Tibial nerve (tissue), 4 donors: ENCODE data around the gene RAB4A. TPM values are rescaled to one million over a fixed set of nuclear protein-coding genes. Genes with fewer than 3 reads are reported as not detected.

Experiments
- DNase-seq, 2 donors: peaks; one replicate each; pipeline ENCODE4 v3.0.0-alpha.2; 2019; ENCODE audit warnings: low spot score in 2 of 2
- H3K27ac ChIP-seq, 4 donors: fragments of 200-600 bp; sonication (generic) in 3 of 4; one replicate each; pipeline ENCODE4 v1.5.1; 2017 to 2019; ENCODE audit warnings: mild to moderate bottlenecking in 1 of 4
- H3K27me3 ChIP-seq, 2 donors: fragments of 200-600 bp; sonication (generic) in 1 of 2; one replicate each; pipeline versions ENCODE4 v1.5.1 to v1.6.0; 2017 to 2019
- H3K36me3 ChIP-seq, 3 donors: fragments of 200-600 bp; sonication (generic); one replicate each; pipeline ENCODE4 v1.5.1; 2018 to 2019
- H3K4me1 ChIP-seq, 4 donors: fragments of 200-600 bp; sonication (generic) in 3 of 4; one replicate each; pipeline ENCODE4 v1.5.1; 2017 to 2019
- H3K4me3 ChIP-seq, 4 donors: fragments of 200-600 bp; sonication (generic) in 3 of 4; one replicate each; pipeline ENCODE4 v1.5.1; 2017 to 2019; ENCODE audit warnings: mild to moderate bottlenecking in 1 of 4, moderate library complexity in 1 of 4
- H3K9me3 ChIP-seq, 4 donors: fragments of 200-600 bp; sonication (generic) in 3 of 4; one replicate each; pipeline ENCODE4 v1.5.1; 2017 to 2019
- EP300 ChIP-seq, 2 donors: sonication (generic); formaldehyde crosslinking; IDR thresholded peaks; one replicate each; pipeline ENCODE4 v1.6.1; 2017; ENCODE audit warnings: antibody characterized with exemption in 2 of 2, mild to moderate bottlenecking in 1 of 2
- POLR2A ChIP-seq, 2 donors: fragments of 450-650 bp; IDR thresholded peaks; one replicate each; pipeline ENCODE4 v1.6.1; 2017; ENCODE audit warnings: antibody characterized with exemption in 2 of 2, mild to moderate bottlenecking in 2 of 2, moderate library complexity in 2 of 2
- WGBS, 2 donors: methylation state at CpG; one replicate each; pipeline ENCODE4 v1.1.5; 2018; 5-methylcytosine and 5-hydroxymethylcytosine counted together
- total RNA-seq, 4 donors: library from RNA; depleted of rRNA; stranded (reverse); fragments of >200 nt; gene quantifications; one replicate each; pipeline ENCODE4 v1.1.0, GENCODE V29; 2016
- TF ChIP-seq, protein P1 (sequence below), 5 experiments: fragments of 200-600 bp in 3 of 5; fragments of 450-650 bp in 2 of 5; sonication (generic) in 3 of 5; IDR thresholded peaks; one replicate each; pipeline ENCODE4 v1.5.1; 2016 to 2019; ENCODE audit warnings: antibody characterized with exemption in 5 of 5, mild to moderate bottlenecking in 3 of 5, moderate library complexity in 2 of 5

The RAB4A gene
- total RNA-seq, 4 donors from 2014 or later: 16.2 to 41.3 (median 31.2) TPM

DNA sequence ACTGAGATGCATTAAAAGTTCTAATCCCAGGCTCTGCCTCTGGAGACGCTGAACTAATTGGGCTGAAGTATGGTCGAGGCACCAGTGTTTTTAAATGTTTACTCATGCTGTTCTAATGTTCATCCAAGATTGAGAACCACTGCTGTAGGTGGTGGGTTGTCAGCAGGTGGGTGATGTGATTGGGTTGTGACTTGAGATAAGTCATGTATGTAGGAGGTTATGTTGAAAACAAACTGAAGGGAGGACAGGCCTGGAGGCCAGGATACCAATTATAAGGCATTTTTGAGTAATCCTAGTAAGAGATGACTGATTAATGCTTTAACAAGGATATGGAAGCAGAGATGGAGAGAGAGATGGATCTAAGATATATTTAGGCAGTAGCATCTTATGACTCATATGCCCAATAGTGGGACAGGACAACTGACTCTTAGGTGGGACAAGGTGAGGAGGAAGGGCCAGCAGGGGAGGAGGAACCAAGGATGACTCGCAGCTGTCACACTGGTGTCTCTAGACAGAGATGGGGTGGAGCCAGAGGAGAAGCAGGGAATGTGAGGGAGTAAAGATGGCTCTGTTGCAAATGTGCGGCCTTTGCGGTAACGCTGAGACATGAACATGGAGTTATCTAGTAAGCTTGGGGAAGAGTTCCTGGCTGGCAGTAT lies 29.3 kb downstream of the RAB4A start:
- no peak for DNase-seq
- Histone ChIP-seq H3K27ac (no peak overlapping the region), H3K9me3 (no peaks in the 10 kb centered on the region), H3K27me3 (no peaks in the 10 kb centered on the region), H3K36me3 (peaks cover 0 to 67% (median 0%) of the 10 kb centered on the region in 3 donors), H3K4me1 (no peaks in the 10 kb centered on the region), H3K4me3 (no peak overlapping the region)
- TF ChIP-seq EP300 (IDR thresholded peaks at IDR 0.05) (no peak), POLR2A (IDR thresholded peaks at IDR 0.05) (no peak)
- TF ChIP-seq, protein P1, sequence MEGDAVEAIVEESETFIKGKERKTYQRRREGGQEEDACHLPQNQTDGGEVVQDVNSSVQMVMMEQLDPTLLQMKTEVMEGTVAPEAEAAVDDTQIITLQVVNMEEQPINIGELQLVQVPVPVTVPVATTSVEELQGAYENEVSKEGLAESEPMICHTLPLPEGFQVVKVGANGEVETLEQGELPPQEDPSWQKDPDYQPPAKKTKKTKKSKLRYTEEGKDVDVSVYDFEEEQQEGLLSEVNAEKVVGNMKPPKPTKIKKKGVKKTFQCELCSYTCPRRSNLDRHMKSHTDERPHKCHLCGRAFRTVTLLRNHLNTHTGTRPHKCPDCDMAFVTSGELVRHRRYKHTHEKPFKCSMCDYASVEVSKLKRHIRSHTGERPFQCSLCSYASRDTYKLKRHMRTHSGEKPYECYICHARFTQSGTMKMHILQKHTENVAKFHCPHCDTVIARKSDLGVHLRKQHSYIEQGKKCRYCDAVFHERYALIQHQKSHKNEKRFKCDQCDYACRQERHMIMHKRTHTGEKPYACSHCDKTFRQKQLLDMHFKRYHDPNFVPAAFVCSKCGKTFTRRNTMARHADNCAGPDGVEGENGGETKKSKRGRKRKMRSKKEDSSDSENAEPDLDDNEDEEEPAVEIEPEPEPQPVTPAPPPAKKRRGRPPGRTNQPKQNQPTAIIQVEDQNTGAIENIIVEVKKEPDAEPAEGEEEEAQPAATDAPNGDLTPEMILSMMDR (IDR thresholded peaks at IDR 0.05): no peak
- WGBS, 2 donors: 87 to 93% methylated on average over 6 of the region's 6 CpGs

GRCh38 chr1:229302740-229303139 lies 31.8 kb downstream of the RAB4A start:
- no peak overlapping the region for H3K4me3 ChIP-seq
- no peak overlapping the region for H3K27ac ChIP-seq
- H3K36me3 ChIP-seq: peaks cover 0 to 66% (median 0%) of the 10 kb centered on the region in 3 donors
- no peak for TF ChIP-seq EP300 (IDR thresholded peaks at IDR 0.05)
- no peak for TF ChIP-seq POLR2A (IDR thresholded peaks at IDR 0.05)
- TF ChIP-seq, protein P1 (IDR thresholded peaks at IDR 0.05): no peak
- no peaks in the 10 kb centered on the region for H3K4me1 ChIP-seq
- H3K27me3 ChIP-seq: no peaks in the 10 kb centered on the region
- H3K9me3 ChIP-seq: no peaks in the 10 kb centered on the region
- DNase-seq: no peak
- WGBS, 2 donors: 94 to 97% methylated on average over 8 of the region's 8 CpGs

DNA sequence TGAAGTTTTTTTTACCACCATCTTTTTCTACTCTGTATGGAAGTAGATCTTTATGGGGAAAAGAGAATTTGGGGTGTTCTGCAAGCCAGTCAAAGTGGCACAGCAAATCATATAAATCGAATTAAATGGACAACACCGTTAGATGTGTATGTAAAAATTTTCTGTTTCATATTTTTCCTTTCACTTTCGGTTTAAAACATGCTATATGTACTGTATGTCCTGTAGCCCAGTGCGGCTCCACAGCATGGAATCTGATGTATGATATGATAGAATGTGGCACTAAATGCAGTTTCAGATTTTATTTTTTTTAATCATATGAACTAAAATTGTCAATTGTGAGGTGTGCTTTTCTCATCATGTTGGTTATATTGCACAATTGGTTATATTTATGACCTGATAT lies 32.9 kb downstream of the RAB4A start:
- Histone ChIP-seq H3K4me1 (no peaks in the 10 kb centered on the region), H3K27me3 (no peaks in the 10 kb centered on the region), H3K36me3 (peaks cover 0 to 69% (median 0%) of the 10 kb centered on the region in 3 donors), H3K9me3 (no peaks in the 10 kb centered on the region), H3K27ac (no peak overlapping the region), H3K4me3 (no peak overlapping the region)
- TF ChIP-seq, protein P1 (IDR thresholded peaks at IDR 0.05): no peak
- TF ChIP-seq EP300 (IDR thresholded peaks at IDR 0.05) (no peak), POLR2A (IDR thresholded peaks at IDR 0.05) (no peak)
- WGBS, 2 donors: 90 to 94% methylated on average over 4 of the region's 4 CpGs
- no peak for DNase-seq

GRCh38 chr1:229305392-229305791 lies 34.5 kb downstream of the RAB4A start:
- Histone ChIP-seq H3K4me3 (no peak overlapping the region), H3K4me1 (no peaks in the 10 kb centered on the region), H3K27me3 (no peaks in the 10 kb centered on the region), H3K9me3 (no peaks in the 10 kb centered on the region), H3K27ac (no peak overlapping the region), H3K36me3 (peaks cover 0 to 61% (median 0%) of the 10 kb centered on the region in 3 donors)
- no peak for DNase-seq
- no peak for TF ChIP-seq EP300 (IDR thresholded peaks at IDR 0.05)
- TF ChIP-seq, protein P1 (IDR thresholded peaks at IDR 0.05): no peak
- no peak for TF ChIP-seq POLR2A (IDR thresholded peaks at IDR 0.05)
- 36 to 39% methylated on average over 2 of the region's 2 CpGs for WGBS, 2 donors

DNA sequence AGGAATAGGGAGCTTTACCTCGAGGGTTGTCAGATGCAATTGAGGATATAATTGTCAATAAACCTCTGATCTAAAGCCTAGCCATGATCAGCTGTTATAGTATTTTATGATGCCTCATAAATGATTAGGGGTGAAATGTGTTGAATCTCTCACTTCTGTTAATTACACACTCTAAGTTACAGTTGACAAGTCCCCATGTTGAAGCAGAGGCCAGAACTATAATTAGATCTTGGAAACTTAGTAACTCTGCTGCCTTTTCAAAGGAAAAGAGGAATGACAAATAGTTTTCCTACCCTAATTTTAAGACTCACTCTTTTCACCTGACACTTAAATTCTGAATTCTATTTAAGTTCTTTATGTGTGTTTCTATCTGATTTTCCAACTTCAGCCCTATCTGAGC lies 38.2 kb downstream of the RAB4A start:
- no peak for DNase-seq
- Histone ChIP-seq H3K36me3 (peaks cover 0 to 55% (median 0%) of the 10 kb centered on the region in 3 donors), H3K27ac (no peak overlapping the region), H3K4me3 (no peak overlapping the region), H3K9me3 (no peaks in the 10 kb centered on the region), H3K4me1 (no peaks in the 10 kb centered on the region), H3K27me3 (no peaks in the 10 kb centered on the region)
- 50 to 63% methylated on average over 1 of the region's 1 CpG for WGBS, 2 donors
- TF ChIP-seq EP300 (IDR thresholded peaks at IDR 0.05) (no peak), POLR2A (IDR thresholded peaks at IDR 0.05) (no peak)
- TF ChIP-seq, protein P1 (IDR thresholded peaks at IDR 0.05): no peak
